PFSK-1 (cell line): Measurements from ENCODE around the gene RGS3.

Experiments
- FOXP2 ChIP-seq: optimal IDR thresholded peaks from 2 replicates; pipeline ENCODE3; 2011; ENCODE audit warnings: borderline replicate concordance, control low read depth, inconsistent platforms; ENCODE audit not compliant: insufficient read depth; ENCODE audit errors: extremely low read length, extremely low read depth
- POLR2AphosphoS5 ChIP-seq: IDR thresholded peaks from 2 replicates; pipeline ENCODE4 v1.6.1; 2012; ENCODE audit warnings: low read depth, mild to moderate bottlenecking, control low read depth, low read length, moderate library complexity
- SIN3A ChIP-seq: IDR thresholded peaks from 2 replicates; pipeline ENCODE4 v1.6.1; 2012; ENCODE audit warnings: mild to moderate bottlenecking, low read length, moderate library complexity, borderline replicate concordance; ENCODE audit not compliant: insufficient read depth
- TAF1 ChIP-seq: IDR thresholded peaks from 2 replicates; pipeline ENCODE4 v1.6.1; 2012; ENCODE audit warnings: low read length, control low read depth, borderline replicate concordance; ENCODE audit not compliant: insufficient read depth
- TF ChIP-seq, protein P1 (sequence below), 2 experiments: IDR thresholded peaks; 2 replicates each; pipeline versions ENCODE4 v1.6.1 to v1.8.0; 2011 to 2012; ENCODE audit warnings: low read depth in 2 of 2, low read length in 2 of 2, control low read depth in 1 of 2, inconsistent platforms in 1 of 2, mild to moderate bottlenecking in 1 of 2, moderate library complexity in 1 of 2; ENCODE audit not compliant: insufficient read depth in 1 of 2

Gene RGS3

DNA sequence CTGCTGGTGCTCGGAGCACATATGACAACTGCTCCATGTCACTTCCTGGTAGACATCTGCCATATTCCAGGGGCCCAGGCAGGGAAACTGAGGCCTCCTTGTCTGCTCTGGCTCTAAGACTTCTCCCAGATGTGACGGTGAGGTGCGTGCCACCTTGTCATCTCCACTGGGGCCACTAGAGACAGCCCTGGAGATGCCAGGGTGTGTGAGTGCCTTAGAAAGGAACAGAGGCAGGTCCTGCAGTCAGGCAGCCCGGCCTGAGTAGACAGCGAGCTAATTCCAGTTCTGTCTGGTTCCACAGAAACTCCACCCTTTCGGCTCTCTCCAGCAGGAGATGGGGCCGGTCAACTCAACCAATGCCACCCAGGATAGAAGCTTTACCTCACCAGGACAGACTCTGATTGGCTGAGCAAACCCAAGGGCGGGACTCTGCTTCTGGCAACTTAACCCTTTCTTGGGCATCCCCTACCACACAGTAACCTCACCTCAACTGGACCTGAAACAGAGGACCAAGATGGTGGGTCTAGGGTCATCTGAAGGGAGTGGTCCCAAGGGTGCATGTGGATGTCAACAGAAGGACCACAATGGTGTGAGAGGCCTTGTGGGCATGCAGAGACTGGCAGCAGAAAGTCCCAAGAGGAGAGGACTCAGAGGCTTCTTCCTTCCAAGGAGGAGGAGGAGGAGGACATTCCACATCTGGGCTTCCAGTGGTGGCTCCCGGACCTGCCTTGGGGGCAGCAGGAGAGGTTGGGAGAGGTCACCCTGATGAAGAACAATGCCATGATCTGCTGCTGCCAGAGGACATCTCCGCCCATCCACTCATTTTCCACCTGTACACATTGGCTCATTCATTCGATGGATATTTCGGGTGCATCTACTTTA is 77.7 kb downstream of the RGS3 start:
- TF ChIP-seq FOXP2, result no peak
- TF ChIP-seq POLR2AphosphoS5, result peak; percentile 57; the same call in 1 of the 2 replicates

DNA sequence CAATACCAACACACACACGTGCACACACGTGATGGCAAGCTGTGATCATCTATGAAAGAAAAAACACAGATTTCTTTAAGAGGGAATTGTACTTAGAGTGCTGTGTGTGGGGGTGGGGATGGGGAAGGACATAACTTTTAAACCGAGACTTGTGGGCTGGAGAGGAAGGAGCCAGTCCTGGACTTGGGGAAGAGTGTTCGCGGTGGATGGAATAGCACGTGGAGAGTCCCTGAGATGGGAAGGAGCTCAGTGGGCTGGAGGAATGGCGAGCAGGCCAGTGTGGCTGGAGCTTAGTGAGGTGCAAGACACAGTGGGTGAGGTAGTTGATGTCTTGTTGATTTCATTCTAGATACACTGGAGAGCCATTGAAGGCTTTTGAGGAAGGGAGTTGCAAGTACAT is 78.5 kb downstream of the RGS3 start:
- TF ChIP-seq FOXP2, result no peak
- no peak for TF ChIP-seq POLR2AphosphoS5
- TF ChIP-seq SIN3A, result no peak
- no peak for TF ChIP-seq TAF1
- TF ChIP-seq, protein P1, sequence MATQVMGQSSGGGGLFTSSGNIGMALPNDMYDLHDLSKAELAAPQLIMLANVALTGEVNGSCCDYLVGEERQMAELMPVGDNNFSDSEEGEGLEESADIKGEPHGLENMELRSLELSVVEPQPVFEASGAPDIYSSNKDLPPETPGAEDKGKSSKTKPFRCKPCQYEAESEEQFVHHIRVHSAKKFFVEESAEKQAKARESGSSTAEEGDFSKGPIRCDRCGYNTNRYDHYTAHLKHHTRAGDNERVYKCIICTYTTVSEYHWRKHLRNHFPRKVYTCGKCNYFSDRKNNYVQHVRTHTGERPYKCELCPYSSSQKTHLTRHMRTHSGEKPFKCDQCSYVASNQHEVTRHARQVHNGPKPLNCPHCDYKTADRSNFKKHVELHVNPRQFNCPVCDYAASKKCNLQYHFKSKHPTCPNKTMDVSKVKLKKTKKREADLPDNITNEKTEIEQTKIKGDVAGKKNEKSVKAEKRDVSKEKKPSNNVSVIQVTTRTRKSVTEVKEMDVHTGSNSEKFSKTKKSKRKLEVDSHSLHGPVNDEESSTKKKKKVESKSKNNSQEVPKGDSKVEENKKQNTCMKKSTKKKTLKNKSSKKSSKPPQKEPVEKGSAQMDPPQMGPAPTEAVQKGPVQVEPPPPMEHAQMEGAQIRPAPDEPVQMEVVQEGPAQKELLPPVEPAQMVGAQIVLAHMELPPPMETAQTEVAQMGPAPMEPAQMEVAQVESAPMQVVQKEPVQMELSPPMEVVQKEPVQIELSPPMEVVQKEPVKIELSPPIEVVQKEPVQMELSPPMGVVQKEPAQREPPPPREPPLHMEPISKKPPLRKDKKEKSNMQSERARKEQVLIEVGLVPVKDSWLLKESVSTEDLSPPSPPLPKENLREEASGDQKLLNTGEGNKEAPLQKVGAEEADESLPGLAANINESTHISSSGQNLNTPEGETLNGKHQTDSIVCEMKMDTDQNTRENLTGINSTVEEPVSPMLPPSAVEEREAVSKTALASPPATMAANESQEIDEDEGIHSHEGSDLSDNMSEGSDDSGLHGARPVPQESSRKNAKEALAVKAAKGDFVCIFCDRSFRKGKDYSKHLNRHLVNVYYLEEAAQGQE (IDR thresholded peaks at IDR 0.05; ENCODE audit: insufficient read depth in 1 of 2, low read depth in 2 of 2, low read length in 2 of 2), result no peak

- TF ChIP-seq POLR2AphosphoS5 (no peak), TAF1 (no peak), SIN3A (no peak), FOXP2 (no peak)
- TF ChIP-seq, protein P1 (IDR thresholded peaks at IDR 0.05; ENCODE audit: insufficient read depth in 1 of 2, low read depth in 2 of 2, low read length in 2 of 2), result no peak
Observed at GRCh38 chr9:113542741-113543140, 79.2 kb downstream of the RGS3 start.

DNA sequence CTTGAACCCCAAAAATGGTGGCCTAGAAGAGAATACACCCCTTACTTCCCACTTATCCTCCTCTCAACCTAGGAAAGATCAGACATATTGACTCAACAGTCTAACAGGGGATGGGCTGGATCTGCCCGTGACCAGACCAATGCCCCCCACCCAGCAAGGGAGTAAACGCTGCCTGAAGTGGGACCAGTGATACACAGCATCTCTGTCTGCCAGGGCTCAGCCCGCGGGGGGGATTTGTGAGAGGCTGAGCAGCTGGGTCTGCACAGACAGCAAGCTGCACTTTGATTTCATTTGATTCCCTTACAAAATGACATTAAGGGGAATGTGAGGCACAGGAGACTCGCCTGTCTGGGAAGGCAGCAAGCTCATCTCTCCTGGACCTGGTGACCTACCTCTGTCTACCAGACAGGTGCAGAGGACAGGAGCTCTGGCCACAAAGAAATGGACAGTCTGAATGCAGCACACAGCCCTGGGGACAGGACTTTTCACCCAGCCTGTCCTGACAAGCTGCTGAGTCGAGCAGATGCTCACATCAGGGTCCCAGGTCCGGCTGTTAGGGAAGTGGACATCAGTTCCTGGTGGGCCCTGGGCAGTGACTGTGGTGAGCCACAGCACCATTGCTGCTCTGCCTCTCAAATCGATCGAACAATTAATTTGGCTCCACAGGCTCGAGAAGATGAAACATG is 79.9 kb downstream of the RGS3 start:
- TF ChIP-seq SIN3A, result no peak
- no peak for TF ChIP-seq FOXP2
- TF ChIP-seq POLR2AphosphoS5, result no peak
- no peak for TF ChIP-seq TAF1
- TF ChIP-seq, protein P1 (IDR thresholded peaks at IDR 0.05; ENCODE audit: insufficient read depth in 1 of 2, low read depth in 2 of 2, low read length in 2 of 2), result no peak

DNA sequence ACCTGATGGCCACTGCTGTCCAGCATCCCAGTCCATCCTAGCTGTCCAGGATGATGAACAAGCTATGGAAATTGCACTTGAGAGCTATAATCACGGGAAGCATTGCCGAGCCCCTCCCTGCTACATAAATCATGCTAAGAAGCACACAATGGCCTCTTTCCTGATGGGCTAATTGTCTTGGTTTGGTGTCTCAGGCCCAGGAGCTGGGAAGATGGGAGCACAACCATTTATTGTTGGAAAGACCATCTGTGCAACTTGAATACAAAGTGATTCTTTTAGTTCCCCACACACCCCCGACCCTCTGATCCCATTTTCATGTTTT is 80.4 kb downstream of the RGS3 start:
- TF ChIP-seq SIN3A (no peak), POLR2AphosphoS5 (no peak), TAF1 (no peak), FOXP2 (no peak)
- TF ChIP-seq, protein P1 (IDR thresholded peaks at IDR 0.05; ENCODE audit: insufficient read depth in 1 of 2, low read depth in 2 of 2, low read length in 2 of 2), result no peak
